ENCODE results near the gene LSG1. TPM values are rescaled to one million over a fixed set of nuclear protein-coding genes. Genes with fewer than 3 reads are reported as not detected.
A peak's percentile ranks its signal among the peaks of the same experiment; 100 is the strongest.

The LSG1 gene
- total RNA-seq (10 to 100 TPM; 12.5 to 56.0 (median 21.8) TPM), polyA plus RNA-seq (10 to 100 TPM; 16.2 to 46.1 (median 31.6) TPM)
- long read RNA-seq, donor 1, transcript LSG1-201 (14 exons, 3,572 nt), result major isoform, 7 of 9 reads
- long read RNA-seq, donor 1, partial matches to known transcripts, result 0 of 9 reads
- long read RNA-seq, donor 1, other reads (novel, unspliced or antisense), result 0 of 9 reads
- long read RNA-seq, donor 2, partial matches to known transcripts, result 0 of 6 reads
- long read RNA-seq, donor 2, other reads (novel, unspliced or antisense), result 0 of 6 reads
- long read RNA-seq, donor 3, partial matches to known transcripts, result 0 of 2 reads
- long read RNA-seq, donor 3, other reads (novel, unspliced or antisense), result 0 of 2 reads
- long read RNA-seq, donor 4, partial matches to known transcripts, result 20 of 22 reads
- long read RNA-seq, donor 4, other reads (novel, unspliced or antisense), result 0 of 22 reads
- long read RNA-seq, donor 5, transcript LSG1-201 (14 exons, 3,572 nt), result major isoform, 70 of 78 reads
- long read RNA-seq, donor 5, partial matches to known transcripts, result 2 of 78 reads
- long read RNA-seq, donor 5, other reads (novel, unspliced or antisense), result 6 of 78 reads
- long read RNA-seq, donor 6, partial matches to known transcripts, result 11 of 15 reads
- long read RNA-seq, donor 6, other reads (novel, unspliced or antisense), result 3 of 15 reads
- long read RNA-seq, donor 7, partial matches to known transcripts, result 0 of 2 reads
- long read RNA-seq, donor 7, other reads (novel, unspliced or antisense), result 0 of 2 reads
- long read RNA-seq, donor 8, transcript LSG1-201 (14 exons, 3,572 nt), result major isoform, 8 of 9 reads
- long read RNA-seq, donor 8, partial matches to known transcripts, result 0 of 9 reads
- long read RNA-seq, donor 8, other reads (novel, unspliced or antisense), result 0 of 9 reads
- long read RNA-seq, donor 9, partial matches to known transcripts, result 0 of 3 reads
- long read RNA-seq, donor 9, other reads (novel, unspliced or antisense), result 0 of 3 reads
- long read RNA-seq, donor 10, partial matches to known transcripts, result 0 of 3 reads
- long read RNA-seq, donor 10, other reads (novel, unspliced or antisense), result 0 of 3 reads

DNA sequence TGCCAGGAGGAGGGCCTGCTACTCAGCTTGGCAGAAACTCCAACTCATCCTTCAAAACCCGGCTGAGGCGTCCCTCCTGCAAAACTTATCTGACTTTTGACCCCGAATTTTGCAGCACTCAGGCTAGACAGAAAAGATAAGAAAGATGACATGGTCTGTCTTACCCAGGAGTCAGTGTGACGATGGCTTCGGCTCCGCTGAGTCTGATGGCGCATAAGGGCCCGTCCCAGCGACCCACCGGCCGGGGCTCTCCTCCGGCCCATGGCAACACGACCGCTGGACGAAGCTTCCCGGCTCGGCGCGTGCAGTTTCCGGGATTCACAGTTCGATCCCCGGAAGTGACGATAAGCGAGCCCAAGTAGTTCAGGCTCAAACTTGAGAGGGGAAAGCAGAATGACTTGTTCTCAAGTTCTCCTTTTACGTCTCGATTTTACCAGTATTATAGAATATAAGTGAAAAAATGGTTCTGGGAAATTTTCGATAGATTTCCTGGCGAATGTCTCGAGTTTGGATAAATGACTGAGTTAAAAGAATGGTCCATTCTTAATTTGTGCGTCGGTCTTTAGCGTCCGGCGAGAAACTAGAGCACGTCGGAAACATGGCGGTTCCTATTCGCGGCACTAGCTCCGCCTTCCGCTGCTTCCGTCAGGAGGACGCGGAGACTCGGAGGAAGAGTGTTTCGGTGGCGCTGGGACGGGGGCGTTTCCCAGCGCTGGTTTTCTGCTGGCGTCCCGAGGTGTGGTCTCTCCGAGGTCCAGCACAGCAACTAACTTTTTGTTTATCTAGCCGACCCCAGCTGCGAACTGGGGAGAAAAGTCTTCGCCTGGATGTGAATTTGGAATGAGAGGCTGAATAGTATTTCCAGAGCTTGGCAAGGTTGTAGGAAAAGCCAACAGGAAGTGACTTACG is at the start of gene LSG1:
LSG1 (minus strand) TSS at position 292 of the 909 bp plus-strand sequence; CDS start at position 263, 29 bp downstream.
- H3K27me3 ChIP-seq, result no peaks in the 10 kb centered on the region
- H3K4me3 ChIP-seq, result peak within 1 kb of the TSS; percentile 64 to 100 (median 88)
- no peaks in the 10 kb centered on the region for H3K9me3 ChIP-seq (replicated peaks in 1 of 3)
- H3K4me1 ChIP-seq (replicated peaks in 1 of 2), result peaks cover 3 to 17% of the 10 kb centered on the region in 2 donors
- H3K27ac ChIP-seq, result peak within 1 kb of the TSS; percentile 51 to 96 (median 85)
- WGBS, 4 donors, result 0 to 1% (median 0%) methylated on average over 43 to 57 of the region's 57 CpGs
- DNase-seq, result peak; percentile 89 to 96 (median 92)
- peak; percentile 3 to 57 for TF ChIP-seq POLR2A (IDR thresholded peaks at IDR 0.05)
- TF ChIP-seq, protein P1, sequence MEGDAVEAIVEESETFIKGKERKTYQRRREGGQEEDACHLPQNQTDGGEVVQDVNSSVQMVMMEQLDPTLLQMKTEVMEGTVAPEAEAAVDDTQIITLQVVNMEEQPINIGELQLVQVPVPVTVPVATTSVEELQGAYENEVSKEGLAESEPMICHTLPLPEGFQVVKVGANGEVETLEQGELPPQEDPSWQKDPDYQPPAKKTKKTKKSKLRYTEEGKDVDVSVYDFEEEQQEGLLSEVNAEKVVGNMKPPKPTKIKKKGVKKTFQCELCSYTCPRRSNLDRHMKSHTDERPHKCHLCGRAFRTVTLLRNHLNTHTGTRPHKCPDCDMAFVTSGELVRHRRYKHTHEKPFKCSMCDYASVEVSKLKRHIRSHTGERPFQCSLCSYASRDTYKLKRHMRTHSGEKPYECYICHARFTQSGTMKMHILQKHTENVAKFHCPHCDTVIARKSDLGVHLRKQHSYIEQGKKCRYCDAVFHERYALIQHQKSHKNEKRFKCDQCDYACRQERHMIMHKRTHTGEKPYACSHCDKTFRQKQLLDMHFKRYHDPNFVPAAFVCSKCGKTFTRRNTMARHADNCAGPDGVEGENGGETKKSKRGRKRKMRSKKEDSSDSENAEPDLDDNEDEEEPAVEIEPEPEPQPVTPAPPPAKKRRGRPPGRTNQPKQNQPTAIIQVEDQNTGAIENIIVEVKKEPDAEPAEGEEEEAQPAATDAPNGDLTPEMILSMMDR (IDR thresholded peaks at IDR 0.05), result peak in 1 of 6 experiments; percentile 12
- no peaks in the 10 kb centered on the region for H3K36me3 ChIP-seq (replicated peaks in 1 of 2)
- intact Hi-C loops (cut with DNase I), result no loop called here

DNA sequence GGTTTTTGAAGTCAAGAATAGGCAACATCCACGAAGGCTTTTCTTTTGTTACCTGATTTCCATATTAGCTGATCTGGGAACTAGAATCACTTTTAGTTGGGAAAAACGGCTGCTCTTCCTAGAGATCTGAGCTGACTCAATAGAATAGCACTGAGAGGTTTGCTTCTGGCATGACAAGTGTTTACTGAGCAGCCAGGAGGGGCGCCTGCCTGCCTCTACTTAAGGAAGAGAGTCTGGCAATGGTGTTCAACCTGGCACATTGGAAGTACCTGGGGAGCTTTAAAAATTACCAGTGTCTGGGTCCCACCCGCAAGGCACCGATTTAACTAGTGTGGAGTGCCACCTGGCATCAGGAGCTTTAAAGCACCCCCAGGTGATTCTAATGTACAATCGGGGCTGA is 48.1 kb upstream of the LSG1 start:
- TF ChIP-seq, protein P1 (IDR thresholded peaks at IDR 0.05), result no peak
- TF ChIP-seq POLR2A (IDR thresholded peaks at IDR 0.05), result no peak
- H3K27ac ChIP-seq, result no peak overlapping the region
- H3K4me1 ChIP-seq (replicated peaks in 1 of 2), result no peaks in the 10 kb centered on the region
- no peak overlapping the region for H3K4me3 ChIP-seq
- no peaks in the 10 kb centered on the region for H3K36me3 ChIP-seq (replicated peaks in 1 of 2)
- no peaks in the 10 kb centered on the region for H3K27me3 ChIP-seq
- DNase-seq, result no peak
- 74 to 85% (median 82%) methylated on average over 6 of the region's 6 CpGs for WGBS, 4 donors
- intact Hi-C loops (cut with DNase I), result no loop called here
- H3K9me3 ChIP-seq (replicated peaks in 1 of 3), result no peaks in the 10 kb centered on the region

- DNase-seq, result no peak
- no peak for TF ChIP-seq POLR2A (IDR thresholded peaks at IDR 0.05)
- TF ChIP-seq, protein P1 (IDR thresholded peaks at IDR 0.05), result no peak
- Histone ChIP-seq H3K4me3 (no peak overlapping the region), H3K27me3 (no peaks in the 10 kb centered on the region), H3K9me3 (replicated peaks in 1 of 3) (no peaks in the 10 kb centered on the region), H3K4me1 (replicated peaks in 1 of 2) (no peaks in the 10 kb centered on the region), H3K36me3 (replicated peaks in 1 of 2) (no peaks in the 10 kb centered on the region), H3K27ac (no peak overlapping the region)
- intact Hi-C loops (cut with DNase I), result no loop called here
- 71 to 95% (median 84%) methylated on average over 2 of the region's 2 CpGs for WGBS, 4 donors
Observed at GRCh38 chr3:194718079-194718478, 46.1 kb upstream of the LSG1 start.

Data from adrenal gland (tissue), 19 donors.